Parathyroid adenoma (tissue), 2 donors: Measurements from ENCODE around the gene SRP72.

ENCODE experiments used
- H2AFZ ChIP-seq: fragments of 300-600 bp; sonication (generic); one replicate; pipeline ENCODE4 v1.7.0; 2017; ENCODE audit warnings: antibody characterized with exemption, mild to moderate bottlenecking
- H3K27ac ChIP-seq: fragments of 300-600 bp; sonication (generic); one replicate; pipeline ENCODE4 v1.7.0; 2017
- H3K27me3 ChIP-seq: fragments of 300-600 bp; sonication (generic); one replicate; pipeline ENCODE4 v1.7.0; 2017; ENCODE audit warnings: low read length; ENCODE audit not compliant: control insufficient read depth, insufficient read depth
- H3K36me3 ChIP-seq: fragments of 300-600 bp; sonication (generic); one replicate; pipeline ENCODE4 v1.7.0; 2017; ENCODE audit warnings: low read length; ENCODE audit not compliant: control insufficient read depth, insufficient read depth
- H3K4me1 ChIP-seq: fragments of 300-600 bp; sonication (generic); one replicate; pipeline ENCODE4 v1.7.0; 2017; ENCODE audit warnings: control low read depth
- H3K4me2 ChIP-seq: fragments of 300-600 bp; sonication (generic); one replicate; pipeline ENCODE4 v1.7.0; 2017; ENCODE audit warnings: low read length
- H3K4me3 ChIP-seq: fragments of 300-600 bp; sonication (generic); one replicate; pipeline ENCODE4 v1.7.0; 2017; ENCODE audit warnings: low read depth, low read length
- H3K79me2 ChIP-seq: fragments of 300-600 bp; sonication (generic); one replicate; pipeline ENCODE4 v1.7.0; 2017; ENCODE audit warnings: control low read depth
- H3K9ac ChIP-seq: fragments of 300-600 bp; sonication (generic); one replicate; pipeline ENCODE4 v1.7.0; 2017; ENCODE audit warnings: mild to moderate bottlenecking
- H3K9me3 ChIP-seq: fragments of 300-600 bp; sonication (generic); one replicate; pipeline ENCODE4 v1.7.0; 2017; ENCODE audit warnings: low read length; ENCODE audit not compliant: control insufficient read depth
- TF ChIP-seq, protein P1 (sequence below): fragments of 300-600 bp; sonication (generic); IDR thresholded peaks from one replicate; pipeline ENCODE4 v1.7.0; 2017; ENCODE audit warnings: antibody characterized with exemption, mild to moderate bottlenecking
- donor health status: primary hyperparathyroidism.

SRP72 gene

DNA sequence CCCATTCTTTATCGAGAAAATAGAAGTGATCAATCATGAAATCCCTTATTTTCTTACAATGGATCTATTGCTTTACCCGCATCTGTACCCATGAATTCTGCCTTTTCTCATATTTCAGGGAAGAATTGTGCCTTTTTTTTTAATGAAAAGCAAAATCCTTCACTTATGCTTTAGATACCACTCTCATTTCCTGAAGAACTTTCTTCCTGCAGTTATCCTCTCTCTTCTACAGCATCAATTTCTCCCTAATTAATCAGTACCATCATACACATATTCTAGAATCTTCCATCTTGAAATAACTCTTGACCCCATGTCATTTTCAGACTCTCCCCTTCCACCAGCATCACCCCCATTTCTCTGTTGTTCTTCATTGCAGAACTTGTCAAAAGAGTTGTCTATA is 64.8 kb downstream of the SRP72 start:
- no peaks in the 10 kb centered on the region for H3K36me3 ChIP-seq
- no peak overlapping the region for H2AFZ ChIP-seq
- H3K27ac ChIP-seq, result no peak overlapping the region
- TF ChIP-seq, protein P1, sequence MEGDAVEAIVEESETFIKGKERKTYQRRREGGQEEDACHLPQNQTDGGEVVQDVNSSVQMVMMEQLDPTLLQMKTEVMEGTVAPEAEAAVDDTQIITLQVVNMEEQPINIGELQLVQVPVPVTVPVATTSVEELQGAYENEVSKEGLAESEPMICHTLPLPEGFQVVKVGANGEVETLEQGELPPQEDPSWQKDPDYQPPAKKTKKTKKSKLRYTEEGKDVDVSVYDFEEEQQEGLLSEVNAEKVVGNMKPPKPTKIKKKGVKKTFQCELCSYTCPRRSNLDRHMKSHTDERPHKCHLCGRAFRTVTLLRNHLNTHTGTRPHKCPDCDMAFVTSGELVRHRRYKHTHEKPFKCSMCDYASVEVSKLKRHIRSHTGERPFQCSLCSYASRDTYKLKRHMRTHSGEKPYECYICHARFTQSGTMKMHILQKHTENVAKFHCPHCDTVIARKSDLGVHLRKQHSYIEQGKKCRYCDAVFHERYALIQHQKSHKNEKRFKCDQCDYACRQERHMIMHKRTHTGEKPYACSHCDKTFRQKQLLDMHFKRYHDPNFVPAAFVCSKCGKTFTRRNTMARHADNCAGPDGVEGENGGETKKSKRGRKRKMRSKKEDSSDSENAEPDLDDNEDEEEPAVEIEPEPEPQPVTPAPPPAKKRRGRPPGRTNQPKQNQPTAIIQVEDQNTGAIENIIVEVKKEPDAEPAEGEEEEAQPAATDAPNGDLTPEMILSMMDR, result no peak
- no peaks in the 10 kb centered on the region for H3K27me3 ChIP-seq
- H3K9ac ChIP-seq, result no peak overlapping the region
- no peaks in the 10 kb centered on the region for H3K4me1 ChIP-seq
- no peaks in the 10 kb centered on the region for H3K79me2 ChIP-seq
- no peak overlapping the region for H3K4me2 ChIP-seq
- H3K9me3 ChIP-seq, result no peaks in the 10 kb centered on the region
- no peak overlapping the region for H3K4me3 ChIP-seq

DNA sequence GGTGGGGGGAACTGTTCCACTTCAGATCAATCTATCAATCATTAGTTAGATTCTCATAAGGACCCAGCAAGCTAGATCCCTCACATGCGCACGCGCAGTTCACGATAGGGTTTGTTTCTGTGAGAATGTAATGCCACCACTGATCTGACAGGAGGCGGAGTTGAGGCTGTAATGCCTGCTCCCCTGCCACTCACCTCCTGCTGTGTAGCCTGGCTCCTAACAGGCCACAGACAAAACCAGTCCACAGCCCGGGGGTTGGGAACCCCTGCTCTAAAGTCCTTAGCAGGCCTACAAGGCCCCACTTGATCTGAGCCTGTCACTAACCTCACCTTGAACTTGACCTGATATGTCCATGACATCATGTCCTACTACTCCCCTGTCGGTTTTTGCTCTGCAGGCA is 68.5 kb downstream of the SRP72 start:
- Histone ChIP-seq H3K27me3 (no peaks in the 10 kb centered on the region), H3K9me3 (no peaks in the 10 kb centered on the region), H3K79me2 (no peaks in the 10 kb centered on the region), H3K36me3 (no peaks in the 10 kb centered on the region), H3K4me2 (no peak overlapping the region), H3K9ac (no peak overlapping the region), H3K4me1 (no peaks in the 10 kb centered on the region), H2AFZ (no peak overlapping the region), H3K27ac (no peak overlapping the region), H3K4me3 (no peak overlapping the region)
- TF ChIP-seq, protein P1, result no peak

DNA sequence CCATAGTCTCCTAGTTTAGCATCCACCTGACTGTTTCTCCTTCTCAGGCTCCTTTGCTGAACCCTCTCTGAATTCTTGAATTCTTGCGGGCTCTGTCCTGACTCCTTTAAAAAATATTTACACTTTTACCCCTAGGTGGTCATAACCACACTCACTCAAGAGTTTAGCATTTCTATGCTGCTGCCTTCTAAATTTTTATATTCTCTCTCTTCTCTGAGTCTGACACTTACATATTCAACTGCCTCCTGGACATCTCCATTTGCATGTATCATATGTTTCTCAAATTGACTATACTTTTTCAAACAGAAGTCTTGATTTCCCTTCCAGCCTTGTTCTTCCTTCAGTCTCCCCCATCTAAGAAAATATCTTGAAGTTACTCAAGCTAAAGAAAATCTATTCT is 69.7 kb downstream of the SRP72 start:
- Histone ChIP-seq H3K4me3 (no peak overlapping the region), H3K27ac (no peak overlapping the region), H3K4me2 (no peak overlapping the region), H3K9me3 (no peaks in the 10 kb centered on the region), H3K79me2 (no peaks in the 10 kb centered on the region), H2AFZ (no peak overlapping the region), H3K27me3 (no peaks in the 10 kb centered on the region), H3K9ac (no peak overlapping the region), H3K4me1 (no peaks in the 10 kb centered on the region), H3K36me3 (no peaks in the 10 kb centered on the region)
- TF ChIP-seq, protein P1, result no peak

DNA sequence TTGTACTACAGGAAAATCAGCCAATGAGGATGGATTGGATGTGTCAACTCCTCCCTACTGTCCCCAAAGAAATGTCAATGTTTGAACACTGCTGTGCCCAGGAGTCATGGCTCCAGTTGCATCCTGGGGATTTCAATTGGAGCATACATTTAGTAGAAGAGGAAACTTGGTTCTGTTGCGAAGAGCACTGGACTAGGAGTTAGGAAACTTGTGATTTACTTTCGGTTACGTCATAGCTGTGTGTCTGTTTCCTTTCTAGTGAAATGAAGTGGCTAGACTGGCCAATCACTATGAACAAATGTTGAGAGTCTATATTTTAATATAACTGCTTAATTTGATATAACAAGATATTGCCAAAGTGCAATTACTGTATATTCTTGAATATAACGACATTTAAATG is 73.4 kb downstream of the SRP72 start:
- Histone ChIP-seq H2AFZ (no peak overlapping the region), H3K4me1 (no peaks in the 10 kb centered on the region), H3K27ac (no peak overlapping the region), H3K36me3 (peaks cover 3% of the 10 kb centered on the region), H3K9ac (no peak overlapping the region), H3K9me3 (no peaks in the 10 kb centered on the region), H3K79me2 (no peaks in the 10 kb centered on the region), H3K4me3 (no peak overlapping the region), H3K4me2 (no peak overlapping the region), H3K27me3 (no peaks in the 10 kb centered on the region)
- TF ChIP-seq, protein P1, result no peak

DNA sequence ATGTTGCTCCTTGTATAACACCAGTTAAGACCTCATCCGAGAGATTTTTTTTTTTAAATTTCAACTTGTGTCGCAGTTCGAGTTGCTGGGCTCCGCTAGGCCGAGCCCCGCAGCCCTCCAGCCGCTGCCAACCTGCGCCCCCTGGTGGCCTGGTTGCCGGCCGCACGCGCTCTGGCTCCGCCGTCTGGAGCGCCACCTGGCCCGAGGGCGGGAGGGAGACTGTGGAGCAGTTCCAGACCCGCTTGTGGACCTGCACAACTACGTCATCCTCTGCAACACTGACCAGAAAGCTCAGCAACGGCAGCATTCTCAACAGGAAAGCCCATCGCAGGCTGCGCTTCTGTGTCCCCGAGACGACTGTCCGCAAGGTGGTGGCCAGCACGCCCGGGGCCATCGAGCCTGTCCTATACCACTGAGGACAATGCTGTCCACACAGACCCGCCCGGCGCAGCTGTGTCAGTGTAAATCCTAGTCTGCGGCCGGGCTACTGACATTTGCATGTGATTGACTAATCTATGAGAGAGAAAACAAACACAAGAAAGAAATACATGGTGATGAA is 77.2 kb downstream of the SRP72 start:
- Histone ChIP-seq H3K4me3 (peak overlapping the region; percentile 41), H2AFZ (peak overlapping the region; percentile 89), H3K27ac (no peak overlapping the region), H3K27me3 (no peaks in the 10 kb centered on the region), H3K36me3 (peaks cover 3% of the 10 kb centered on the region), H3K79me2 (no peaks in the 10 kb centered on the region), H3K9me3 (no peaks in the 10 kb centered on the region), H3K4me1 (no peaks in the 10 kb centered on the region), H3K4me2 (peak overlapping the region; percentile 85), H3K9ac (no peak overlapping the region)
- TF ChIP-seq, protein P1, result peak; percentile 89
